H9 (cell line): ENCODE data around the gene NOTCH1. TPM values are rescaled to one million over a fixed set of nuclear protein-coding genes. Genes with fewer than 3 reads are reported as not detected.

Source experiments
- DNase-seq: peaks from one replicate; pipeline ENCODE4 v3.0.0-alpha.2; 2017
- H2AFZ ChIP-seq: one replicate; pipeline ENCODE4 v1.6.1; 2013; ENCODE audit warnings: mild to moderate bottlenecking, low read length, control low read depth, moderate library complexity
- H2AK5ac ChIP-seq: 2 replicates; pipeline ENCODE4 v1.6.1; 2013; ENCODE audit warnings: low read length, control low read depth, mixed read lengths; ENCODE audit not compliant: insufficient read length
- H2BK120ac ChIP-seq: one replicate; pipeline ENCODE4 v1.6.1; 2013; ENCODE audit warnings: low read depth, mild to moderate bottlenecking, low read length, control low read depth, inconsistent platforms; ENCODE audit not compliant: poor library complexity, severe bottlenecking
- H2BK12ac ChIP-seq: 2 replicates; pipeline ENCODE4 v1.6.1; 2013; ENCODE audit warnings: low read length, control low read depth, mixed read lengths, low read depth; ENCODE audit not compliant: insufficient read length
- H2BK15ac ChIP-seq: 2 replicates; pipeline ENCODE4 v1.6.1; 2013; ENCODE audit warnings: low read depth, low read length, control low read depth
- H2BK20ac ChIP-seq: one replicate; pipeline ENCODE4 v1.6.1; 2013; ENCODE audit warnings: low read depth, mild to moderate bottlenecking, low read length, control low read depth, inconsistent platforms; ENCODE audit not compliant: poor library complexity, severe bottlenecking
- H2BK5ac ChIP-seq: 2 replicates; pipeline ENCODE4 v1.6.1; 2013; ENCODE audit warnings: low read length, control low read depth, mixed read lengths; ENCODE audit not compliant: insufficient read length
- H3K14ac ChIP-seq: 2 replicates; pipeline ENCODE4 v1.6.1; 2013; ENCODE audit warnings: low read length, control low read depth; ENCODE audit not compliant: insufficient read depth
- H3K18ac ChIP-seq: 2 replicates; pipeline ENCODE4 v1.6.1; 2013; ENCODE audit warnings: low read depth, mild to moderate bottlenecking, mixed read lengths, low read length, control low read depth; ENCODE audit not compliant: insufficient read length
- H3K23ac ChIP-seq: 2 replicates; pipeline ENCODE4 v1.6.1; 2013; ENCODE audit warnings: low read length, control low read depth, mixed read lengths, low read depth; ENCODE audit not compliant: insufficient read length
- H3K23me2 ChIP-seq: 2 replicates; pipeline ENCODE4 v1.6.1; 2013; ENCODE audit warnings: low read depth, mild to moderate bottlenecking, mixed read lengths, low read length, control low read depth; ENCODE audit not compliant: insufficient read length, poor library complexity, severe bottlenecking
- H3K27ac ChIP-seq: 2 replicates; pipeline ENCODE4 v1.5.1; 2013; ENCODE audit warnings: low read length, control low read depth, mixed read lengths, low read depth; ENCODE audit not compliant: insufficient read length
- H3K27me3 ChIP-seq: 2 replicates; pipeline ENCODE4 v1.6.1; 2013; ENCODE audit warnings: low read length, control low read depth, inconsistent platforms; ENCODE audit not compliant: insufficient read depth
- H3K4ac ChIP-seq: 2 replicates; pipeline ENCODE4 v1.6.1; 2013; ENCODE audit warnings: low read depth, mild to moderate bottlenecking, control low read depth, inconsistent platforms, low read length, moderate library complexity
- H3K4me1 ChIP-seq: 2 replicates; pipeline ENCODE4 v1.6.1; 2013; ENCODE audit warnings: low read length, control low read depth, inconsistent platforms; ENCODE audit not compliant: insufficient read depth
- H3K4me2 ChIP-seq: 2 replicates; pipeline ENCODE4 v1.6.1; 2013; ENCODE audit warnings: low read length, control low read depth, mixed read lengths; ENCODE audit not compliant: insufficient read length, insufficient read depth
- H3K56ac ChIP-seq: 2 replicates; pipeline ENCODE4 v1.6.1; 2013; ENCODE audit warnings: low read depth, mild to moderate bottlenecking, mixed read lengths, low read length, control low read depth; ENCODE audit not compliant: insufficient read length
- H3K79me1 ChIP-seq: 2 replicates; pipeline ENCODE4 v1.6.1; 2013; ENCODE audit warnings: low read depth, mild to moderate bottlenecking, moderate library complexity, low read length, control low read depth, inconsistent platforms; ENCODE audit not compliant: insufficient read depth, poor library complexity, severe bottlenecking
- H3K79me2 ChIP-seq: 2 replicates; pipeline ENCODE4 v1.6.1; 2013; ENCODE audit warnings: low read length, control low read depth, inconsistent platforms; ENCODE audit not compliant: insufficient read depth
- H3K9ac ChIP-seq: 2 replicates; pipeline ENCODE4 v1.6.1; 2013; ENCODE audit warnings: low read length, control low read depth, mixed read lengths; ENCODE audit not compliant: insufficient read length; ENCODE audit errors: extremely low read depth
- H3K9me3 ChIP-seq: one replicate; pipeline ENCODE4 v1.6.1; 2013; ENCODE audit warnings: low read depth, low read length, inconsistent platforms; ENCODE audit not compliant: control insufficient read depth
- H3T11ph ChIP-seq: one replicate; pipeline ENCODE4 v1.6.1; 2013; ENCODE audit warnings: mild to moderate bottlenecking, low read length, control low read depth, inconsistent platforms
- H4K20me1 ChIP-seq: one replicate; pipeline ENCODE4 v1.6.1; 2013; ENCODE audit not compliant: control insufficient read depth, insufficient read length, insufficient read depth
- H4K5ac ChIP-seq: 2 replicates; pipeline ENCODE4 v1.6.1; 2013; ENCODE audit warnings: low read depth, mild to moderate bottlenecking, mixed read lengths, low read length, control low read depth; ENCODE audit not compliant: insufficient read length
- H4K8ac ChIP-seq: replicated peaks from 2 replicates; pipeline ENCODE4 v1.6.1; 2013; ENCODE audit warnings: low read length, control low read depth, mixed read lengths, low read depth; ENCODE audit not compliant: insufficient read length
- H4K91ac ChIP-seq: 2 replicates; pipeline ENCODE4 v1.6.1; 2013; ENCODE audit warnings: low read depth, mild to moderate bottlenecking, moderate library complexity, mixed read lengths, low read length, control low read depth; ENCODE audit not compliant: insufficient read length
- H3K27ac Mint-ChIP-seq, 3 experiments: 2 replicates in 2 of 3; 3 replicates in 1 of 3; pipeline ENCODE4 v1.8.0; 2020 to 2021; ENCODE audit warnings: mixed read lengths in 3 of 3, mild to moderate bottlenecking in 1 of 3, moderate library complexity in 1 of 3
- H3K27me3 Mint-ChIP-seq: 2 replicates; pipeline ENCODE4 v1.8.0; 2021; ENCODE audit warnings: low read depth, mild to moderate bottlenecking, moderate library complexity, mixed read lengths
- H3K36me3 Mint-ChIP-seq, 3 experiments: 2 replicates in 2 of 3; 3 replicates in 1 of 3; pipeline ENCODE4 v1.8.0; 2020 to 2021; ENCODE audit warnings: low read depth in 3 of 3, mixed read lengths in 3 of 3; ENCODE audit not compliant: insufficient read depth in 1 of 3
- H3K4me1 Mint-ChIP-seq, 2 experiments: 2 replicates each; pipeline ENCODE4 v1.8.0; 2020; ENCODE audit warnings: mixed read lengths in 2 of 2
- H3K4me3 Mint-ChIP-seq, 2 experiments: 2 replicates in 1 of 2; 3 replicates in 1 of 2; pipeline ENCODE4 v1.8.0; 2020 to 2021; ENCODE audit warnings: mild to moderate bottlenecking in 2 of 2, mixed read lengths in 2 of 2, moderate library complexity in 1 of 2
- H3K9me3 Mint-ChIP-seq, 2 experiments: 2 replicates in 1 of 2; 3 replicates in 1 of 2; pipeline ENCODE4 v1.8.0; 2020; ENCODE audit warnings: mild to moderate bottlenecking in 2 of 2, mixed read lengths in 2 of 2, moderate library complexity in 1 of 2
- WGBS: extraction: QIAGEN DNeasy Blood & Tissue Kit; methylation state at CpG from one replicate; pipeline ENCODE4 v1.1.7; 2013; ENCODE audit warnings: missing lambda C conversion rate, low lambda C conversion rate, mixed read lengths; ENCODE audit not compliant: insufficient read length; ENCODE audit errors: extremely low coverage; 5-methylcytosine and 5-hydroxymethylcytosine counted together
- total RNA-seq: library from RNA; stranded (reverse); gene quantifications from 2 replicates; pipeline ENCODE4 v1.2.1, GENCODE V29; 2021
- TF ChIP-seq, protein P1 (sequence below): fragments of 200-600 bp; sonication (generic); conservative IDR thresholded peaks from 3 replicates; pipeline ENCODE4 v1.8.0; 2021; ENCODE audit warnings: antibody characterized with exemption, mild to moderate bottlenecking

NOTCH1 gene
- total RNA-seq, 1 experiment from 2014 or later = 71.6 TPM

DNA sequence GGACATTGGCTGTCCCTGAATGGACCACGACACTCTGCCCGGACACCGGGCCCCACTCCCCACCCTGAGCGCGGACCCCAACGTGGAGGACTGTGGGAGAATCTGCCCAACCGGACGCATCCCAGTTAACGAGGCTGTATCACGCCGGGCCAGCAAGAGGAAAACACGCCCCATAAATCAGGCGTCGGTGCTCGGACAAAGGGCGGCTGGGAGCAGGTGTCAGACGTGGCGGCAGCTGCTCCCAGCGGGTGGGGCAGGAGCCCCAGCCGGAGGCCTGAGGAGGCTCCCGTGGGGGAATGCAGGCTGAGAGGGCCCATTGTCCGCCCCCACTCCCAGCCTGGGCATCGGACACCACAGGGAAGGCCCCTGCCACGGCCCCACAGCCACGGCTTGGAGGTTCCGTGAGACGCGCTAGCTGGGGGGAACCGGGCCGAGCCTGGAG is 19.2 kb downstream of the NOTCH1 start:
- no peak overlapping the region for H2BK20ac ChIP-seq
- no peak overlapping the region for H4K5ac ChIP-seq
- Mint-ChIP-seq H3K4me3 (no peak overlapping the region), H3K27ac (0 out of 7 replicates have a peak overlapping the region, but pooled peaks of 1 of the 3 experiments have one; percentile 58), H3K27me3 (no peaks in the 10 kb centered on the region), H3K4me1 (peaks cover 3 to 24% of the 10 kb centered on the region in 2 experiments), H3K9me3 (peaks cover 6 to 8% of the 10 kb centered on the region in 2 experiments), H3K36me3 (peaks cover 2 to 8% (median 5%) of the 10 kb centered on the region in 3 experiments; a peak in 6 of 7 replicates)
- H2AFZ ChIP-seq = no peak overlapping the region
- no peak overlapping the region for H3T11ph ChIP-seq
- no peak overlapping the region for H2BK15ac ChIP-seq
- H3K4ac ChIP-seq = no peak overlapping the region
- peaks cover 4% of the 10 kb centered on the region for H3K79me1 ChIP-seq
- no peaks in the 10 kb centered on the region for H4K20me1 ChIP-seq
- H3K9me3 ChIP-seq = no peaks in the 10 kb centered on the region
- H3K23me2 ChIP-seq = no peaks in the 10 kb centered on the region
- no peak overlapping the region for H4K91ac ChIP-seq
- H2BK5ac ChIP-seq = no peak overlapping the region
- no peaks in the 10 kb centered on the region for H3K27me3 ChIP-seq
- no peak overlapping the region for H3K27ac ChIP-seq
- no peak overlapping the region for H2BK120ac ChIP-seq
- H3K4me2 ChIP-seq = no peak overlapping the region
- H3K18ac ChIP-seq = no peak overlapping the region
- H4K8ac ChIP-seq = no peak overlapping the region
- no peak overlapping the region for H3K9ac ChIP-seq
- no peak overlapping the region for H3K56ac ChIP-seq
- H3K79me2 ChIP-seq = peaks cover 2% of the 10 kb centered on the region; the same call in 1 of the 2 replicates
- no peak overlapping the region for H2AK5ac ChIP-seq
- no peak for DNase-seq
- no peak overlapping the region for H3K14ac ChIP-seq
- TF ChIP-seq, protein P1, sequence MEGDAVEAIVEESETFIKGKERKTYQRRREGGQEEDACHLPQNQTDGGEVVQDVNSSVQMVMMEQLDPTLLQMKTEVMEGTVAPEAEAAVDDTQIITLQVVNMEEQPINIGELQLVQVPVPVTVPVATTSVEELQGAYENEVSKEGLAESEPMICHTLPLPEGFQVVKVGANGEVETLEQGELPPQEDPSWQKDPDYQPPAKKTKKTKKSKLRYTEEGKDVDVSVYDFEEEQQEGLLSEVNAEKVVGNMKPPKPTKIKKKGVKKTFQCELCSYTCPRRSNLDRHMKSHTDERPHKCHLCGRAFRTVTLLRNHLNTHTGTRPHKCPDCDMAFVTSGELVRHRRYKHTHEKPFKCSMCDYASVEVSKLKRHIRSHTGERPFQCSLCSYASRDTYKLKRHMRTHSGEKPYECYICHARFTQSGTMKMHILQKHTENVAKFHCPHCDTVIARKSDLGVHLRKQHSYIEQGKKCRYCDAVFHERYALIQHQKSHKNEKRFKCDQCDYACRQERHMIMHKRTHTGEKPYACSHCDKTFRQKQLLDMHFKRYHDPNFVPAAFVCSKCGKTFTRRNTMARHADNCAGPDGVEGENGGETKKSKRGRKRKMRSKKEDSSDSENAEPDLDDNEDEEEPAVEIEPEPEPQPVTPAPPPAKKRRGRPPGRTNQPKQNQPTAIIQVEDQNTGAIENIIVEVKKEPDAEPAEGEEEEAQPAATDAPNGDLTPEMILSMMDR = no peak
- no peak overlapping the region for H2BK12ac ChIP-seq
- no peaks in the 10 kb centered on the region for H3K4me1 ChIP-seq
- no CpG with 5 or more reads among the region's 30 CpGs for WGBS
- H3K23ac ChIP-seq = no peak overlapping the region
